ENCODE data around the gene KIF3C. TPM values are rescaled to one million over a fixed set of nuclear protein-coding genes. Genes with fewer than 3 reads are reported as not detected.
"Not testable (repeated sequence)": the region's sequence is repeated elsewhere in the genome, so short reads cannot be mapped to it uniquely, and the experiment has no call there.

KIF3C gene
- total and polyA plus RNA-seq, 2 donors from 2014 or later, result 1.9 to 4.8 TPM

DNA sequence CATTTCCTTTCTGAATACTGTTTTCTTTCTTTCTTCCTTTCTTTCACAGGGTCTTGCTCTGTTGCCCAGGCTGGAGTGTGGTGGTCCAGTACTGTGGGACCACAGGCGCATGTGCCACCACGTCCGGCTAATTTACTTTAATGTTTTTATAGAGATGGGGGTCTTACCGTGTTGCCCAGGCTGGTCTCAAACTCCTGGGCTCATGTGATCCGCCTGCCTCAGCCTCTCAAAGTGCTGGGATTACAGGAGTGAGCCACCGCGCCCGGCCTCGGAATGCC lies 68.7 kb downstream of the KIF3C start:
- peak in 1 of 5 donors; percentile 43 for DNase-seq
- FAIRE-seq, result not testable (repeated sequence)

DNA sequence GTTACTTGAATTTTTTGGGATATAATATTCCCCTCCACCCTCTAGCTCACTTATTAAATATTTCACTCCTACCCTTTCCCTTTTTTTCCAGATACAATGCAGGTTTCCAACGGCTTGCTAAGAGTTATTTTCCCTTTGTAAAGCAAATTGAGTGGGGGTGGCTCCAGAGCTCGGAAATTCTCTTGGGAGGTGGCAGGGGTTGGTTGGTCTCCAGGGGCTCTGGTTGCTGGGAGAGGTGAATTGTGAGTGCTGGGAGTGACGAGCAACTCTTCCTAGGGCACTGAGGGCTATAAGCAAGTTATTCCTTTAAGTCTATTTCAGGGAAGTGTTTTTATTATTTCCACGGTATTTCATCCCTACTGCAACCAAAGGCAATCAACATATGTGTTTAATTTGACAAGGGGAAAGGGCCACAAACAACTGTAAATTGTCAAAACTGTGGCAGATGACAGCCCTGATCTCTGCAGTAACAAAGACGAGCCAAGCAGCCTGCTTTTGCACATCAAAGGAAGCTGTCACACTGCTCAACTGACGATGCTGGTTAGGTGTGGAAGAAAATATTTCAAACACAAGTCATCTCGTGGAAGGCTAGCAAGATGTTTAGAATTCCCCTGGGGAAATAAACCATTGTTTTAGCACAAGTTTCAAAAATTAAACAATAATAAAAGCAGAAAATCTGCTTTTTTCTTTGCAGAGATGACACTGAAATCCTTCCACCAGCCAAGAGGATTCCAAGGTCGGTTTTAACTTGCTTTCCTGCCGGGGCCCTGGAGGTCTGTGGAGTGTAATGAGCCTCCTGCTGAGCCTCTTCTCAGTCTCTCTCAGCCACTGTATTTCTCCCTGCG lies 69.2 kb downstream of the KIF3C start:
- FAIRE-seq (no peak), DNase-seq (peak in 2 of 5 donors; percentile 4 to 19)

More for the DNA sequence above, 68.7 kb downstream of the KIF3C start:
- H3K4me1 ChIP-seq (ENCODE audit: control insufficient read depth in 2 of 3, insufficient read depth in 2 of 3, low read depth in 1 of 3, low read length in 3 of 3); H3K9ac ChIP-seq (ENCODE audit: low read length in 3 of 3); H3K9me3 ChIP-seq (ENCODE audit: control insufficient read depth in 2 of 3, insufficient read depth in 1 of 3, low read length in 3 of 3); H3K27me3 ChIP-seq (ENCODE audit: control insufficient read depth, insufficient read depth, low read length); H3K27ac ChIP-seq (ENCODE audit: low read depth in 2 of 2, low read length in 2 of 2); H3K36me3 ChIP-seq (ENCODE audit: control insufficient read depth in 2 of 3, insufficient read depth in 3 of 3, low read length in 3 of 3); H3K4me3 ChIP-seq (ENCODE audit: low read length in 3 of 3); intact Hi-C loops (cut with DNase I): not testable (repeated sequence)

DNA sequence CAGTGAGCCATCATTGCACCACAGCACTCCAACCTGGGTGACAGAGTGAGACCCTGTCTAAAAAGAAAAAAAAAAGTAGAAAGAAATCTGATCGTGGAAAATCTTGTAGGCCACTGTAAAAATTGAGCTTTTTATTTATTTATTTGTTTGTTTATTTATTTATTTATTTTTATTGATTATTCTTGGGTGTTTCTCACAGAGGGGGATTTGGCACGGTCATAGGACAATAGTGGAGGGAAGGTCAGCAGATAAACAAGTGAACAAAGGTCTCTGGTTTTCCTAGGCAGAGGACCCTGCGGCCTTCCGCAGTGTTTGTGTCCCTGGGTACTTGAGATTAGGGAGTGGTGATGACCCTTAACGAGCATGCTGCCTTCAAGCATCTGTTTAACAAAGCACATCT lies 72.7 kb downstream of the KIF3C start:
- FAIRE-seq; intact Hi-C loops (cut with DNase I); H3K27ac ChIP-seq (ENCODE audit: low read depth in 2 of 2, low read length in 2 of 2); H3K27me3 ChIP-seq (ENCODE audit: control insufficient read depth, insufficient read depth, low read length); H3K36me3 ChIP-seq (ENCODE audit: control insufficient read depth in 2 of 3, insufficient read depth in 3 of 3, low read length in 3 of 3); H3K9me3 ChIP-seq (ENCODE audit: control insufficient read depth in 2 of 3, insufficient read depth in 1 of 3, low read length in 3 of 3); H3K9ac ChIP-seq (ENCODE audit: low read length in 3 of 3); H3K4me1 ChIP-seq (ENCODE audit: control insufficient read depth in 2 of 3, insufficient read depth in 2 of 3, low read depth in 1 of 3, low read length in 3 of 3); DNase-seq; H3K4me3 ChIP-seq (ENCODE audit: low read length in 3 of 3): not testable (repeated sequence)

More for the DNA sequence above, 69.2 kb downstream of the KIF3C start:
- Histone ChIP-seq H3K36me3 (ENCODE audit: control insufficient read depth in 2 of 3, insufficient read depth in 3 of 3, low read length in 3 of 3) (no peaks in the 10 kb centered on the region), H3K27ac (ENCODE audit: low read depth in 2 of 2, low read length in 2 of 2) (no peak overlapping the region), H3K4me3 (ENCODE audit: low read length in 3 of 3) (no peak overlapping the region), H3K27me3 (ENCODE audit: control insufficient read depth, insufficient read depth, low read length) (no peaks in the 10 kb centered on the region), H3K9ac (ENCODE audit: low read length in 3 of 3) (no peak overlapping the region), H3K9me3 (ENCODE audit: control insufficient read depth in 2 of 3, insufficient read depth in 1 of 3, low read length in 3 of 3) (no peaks in the 10 kb centered on the region), H3K4me1 (ENCODE audit: control insufficient read depth in 2 of 3, insufficient read depth in 2 of 3, low read depth in 1 of 3, low read length in 3 of 3) (no peaks in the 10 kb centered on the region)
- intact Hi-C loops (cut with DNase I), result no loop called here
- TF ChIP-seq, protein P1, sequence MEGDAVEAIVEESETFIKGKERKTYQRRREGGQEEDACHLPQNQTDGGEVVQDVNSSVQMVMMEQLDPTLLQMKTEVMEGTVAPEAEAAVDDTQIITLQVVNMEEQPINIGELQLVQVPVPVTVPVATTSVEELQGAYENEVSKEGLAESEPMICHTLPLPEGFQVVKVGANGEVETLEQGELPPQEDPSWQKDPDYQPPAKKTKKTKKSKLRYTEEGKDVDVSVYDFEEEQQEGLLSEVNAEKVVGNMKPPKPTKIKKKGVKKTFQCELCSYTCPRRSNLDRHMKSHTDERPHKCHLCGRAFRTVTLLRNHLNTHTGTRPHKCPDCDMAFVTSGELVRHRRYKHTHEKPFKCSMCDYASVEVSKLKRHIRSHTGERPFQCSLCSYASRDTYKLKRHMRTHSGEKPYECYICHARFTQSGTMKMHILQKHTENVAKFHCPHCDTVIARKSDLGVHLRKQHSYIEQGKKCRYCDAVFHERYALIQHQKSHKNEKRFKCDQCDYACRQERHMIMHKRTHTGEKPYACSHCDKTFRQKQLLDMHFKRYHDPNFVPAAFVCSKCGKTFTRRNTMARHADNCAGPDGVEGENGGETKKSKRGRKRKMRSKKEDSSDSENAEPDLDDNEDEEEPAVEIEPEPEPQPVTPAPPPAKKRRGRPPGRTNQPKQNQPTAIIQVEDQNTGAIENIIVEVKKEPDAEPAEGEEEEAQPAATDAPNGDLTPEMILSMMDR (IDR thresholded peaks at IDR 0.05; ENCODE audit: borderline replicate concordance, extremely low read depth, insufficient read depth), result no peak

DNA sequence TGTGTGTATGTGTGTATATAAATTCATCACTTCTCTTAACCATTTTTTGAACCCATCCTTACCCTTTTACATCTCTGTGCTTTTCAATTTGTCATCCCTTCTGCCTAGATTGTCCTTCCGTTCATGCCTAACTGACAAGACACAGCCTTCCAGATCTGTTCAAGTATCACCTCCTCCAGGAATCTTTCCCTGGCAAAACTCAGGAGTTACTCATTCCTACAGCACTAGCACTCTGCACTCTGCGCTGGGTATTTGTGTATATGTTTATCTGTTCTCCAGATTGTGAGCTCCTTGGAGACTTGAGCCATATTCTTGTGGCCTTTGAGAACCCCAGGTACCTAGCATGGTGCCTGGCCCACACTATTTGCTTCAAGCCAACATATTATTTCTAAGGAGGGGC lies 77.2 kb downstream of the KIF3C start:
- no peak overlapping the region for H3K27ac ChIP-seq (ENCODE audit: low read depth in 2 of 2, low read length in 2 of 2)
- peak in 1 of 5 donors; percentile 5 for DNase-seq

More for the DNA sequence above, 77.2 kb downstream of the KIF3C start:
- intact Hi-C loops (cut with DNase I), result no loop called here
- FAIRE-seq, result no peak
- H3K27me3 ChIP-seq (ENCODE audit: control insufficient read depth, insufficient read depth, low read length), result no peaks in the 10 kb centered on the region
- no peak overlapping the region for H3K9ac ChIP-seq (ENCODE audit: low read length in 3 of 3)
- no peaks in the 10 kb centered on the region for H3K9me3 ChIP-seq (ENCODE audit: control insufficient read depth in 2 of 3, insufficient read depth in 1 of 3, low read length in 3 of 3)
- no peaks in the 10 kb centered on the region for H3K36me3 ChIP-seq (ENCODE audit: control insufficient read depth in 2 of 3, insufficient read depth in 3 of 3, low read length in 3 of 3)
- no peaks in the 10 kb centered on the region for H3K4me1 ChIP-seq (ENCODE audit: control insufficient read depth in 2 of 3, insufficient read depth in 2 of 3, low read depth in 1 of 3, low read length in 3 of 3)
- TF ChIP-seq, protein P1 (IDR thresholded peaks at IDR 0.05; ENCODE audit: borderline replicate concordance, extremely low read depth, insufficient read depth), result no peak
- H3K4me3 ChIP-seq (ENCODE audit: low read length in 3 of 3), result no peak overlapping the region

All from kidney (tissue), 14 donors.